PC-3 (cell line): Measurements from ENCODE around the gene MINK1. TPM values are rescaled to one million over a fixed set of nuclear protein-coding genes. Genes with fewer than 3 reads are reported as not detected.

Experiments used
- ATAC-seq: fragments of 200-7000 bp; cut with Tn5 transposase; 2 replicates; pipeline ENCODE4 v1.9.1; 2020; ENCODE audit warnings: mild to moderate bottlenecking, moderate library complexity
- BruUV-seq: library from RNA; stranded (reverse); fragments of 400-500 nt; replicated peaks from 2 replicates; lab custom pipeline; 2021; lab: Mats Ljungman, UMichigan
- CTCF ChIA-PET: fragments of 300-600 bp; sonication (Branson Sonifier 250); formaldehyde crosslinking; loops from one replicate; lab custom pipeline; 2022; ENCODE audit warnings: antibody characterized with exemption; lab: Charles Lee
- POLR2A ChIA-PET: fragments of 300-600 bp; sonication (Branson Sonifier 250); formaldehyde crosslinking; loops from one replicate; lab custom pipeline; 2022; ENCODE audit warnings: antibody characterized with exemption; ENCODE audit not compliant: unreplicated experiment; lab: Charles Lee
- DNase-seq: peaks from one replicate; pipeline ENCODE4 v3.0.0-alpha.2; 2015
- H2AFZ ChIP-seq: fragments of 300-600 bp; sonication (generic); 2 replicates; pipeline ENCODE4 v1.6.0; 2016; ENCODE audit warnings: antibody characterized with exemption, low read length
- H3F3A ChIP-seq: fragments of 300-600 bp; sonication (generic); one replicate; pipeline ENCODE4 v1.6.0; 2017; ENCODE audit warnings: antibody characterized with exemption, low read length, control low read depth, mild to moderate bottlenecking; ENCODE audit not compliant: unreplicated experiment
- H3K27ac ChIP-seq: fragments of 300-600 bp; sonication (generic); 2 replicates; pipeline ENCODE4 v1.5.1; 2016; ENCODE audit warnings: mild to moderate bottlenecking, low read length
- H3K27me3 ChIP-seq: fragments of 300-600 bp; sonication (generic); 2 replicates; pipeline ENCODE4 v1.6.1; 2016; ENCODE audit warnings: low read length, mixed read lengths
- H3K36me3 ChIP-seq: fragments of 300-600 bp; sonication (generic); 2 replicates; pipeline ENCODE4 v1.6.1; 2016; ENCODE audit warnings: low read depth, mixed run types, low read length, mixed read lengths
- H3K4me1 ChIP-seq: fragments of 300-600 bp; sonication (generic); 2 replicates; pipeline ENCODE4 v1.5.1; 2016; ENCODE audit warnings: low read length; ENCODE audit not compliant: insufficient read depth
- H3K4me2 ChIP-seq: fragments of 300-600 bp; sonication (generic); 2 replicates; pipeline ENCODE4 v1.6.0; 2016; ENCODE audit warnings: low read length
- H3K4me3 ChIP-seq: fragments of 300-600 bp; sonication (generic); 2 replicates; pipeline ENCODE4 v1.5.1; 2016; ENCODE audit warnings: mild to moderate bottlenecking, low read length, mixed read lengths
- H3K79me2 ChIP-seq: fragments of 300-600 bp; sonication (generic); 2 replicates; pipeline ENCODE4 v1.6.1; 2017; ENCODE audit warnings: low read length, mixed read lengths
- H3K9ac ChIP-seq: fragments of 300-600 bp; sonication (generic); 2 replicates; pipeline ENCODE4 v1.6.0; 2016; ENCODE audit warnings: mild to moderate bottlenecking, low read length
- H3K9me2 ChIP-seq: fragments of 300-600 bp; sonication (generic); replicated peaks from 2 replicates; pipeline ENCODE4 v1.6.1; 2016; ENCODE audit warnings: mixed run types, low read length, mixed read lengths
- H3K9me3 ChIP-seq: fragments of 300-600 bp; sonication (generic); 2 replicates; pipeline ENCODE4 v1.6.1; 2016; ENCODE audit warnings: low read length, mixed read lengths
- H4K20me1 ChIP-seq: fragments of 300-600 bp; sonication (generic); 2 replicates; pipeline ENCODE4 v1.6.1; 2016; ENCODE audit warnings: low read length, mixed read lengths
- EZH2 ChIP-seq: fragments of 300-600 bp; sonication (generic); IDR thresholded peaks from one replicate; pipeline ENCODE4 v1.6.1; 2017; ENCODE audit warnings: antibody characterized with exemption, mild to moderate bottlenecking, low read length; ENCODE audit not compliant: unreplicated experiment
- EZH2phosphoT487 ChIP-seq: fragments of 300-600 bp; sonication (generic); IDR thresholded peaks from 2 replicates; pipeline ENCODE4 v1.6.1; 2018; ENCODE audit warnings: mild to moderate bottlenecking, antibody characterized with exemption, low read length, borderline replicate concordance
- intact Hi-C: fragments of 100-400 bp; cut with micrococcal nuclease; formaldehyde crosslinking; loops from 2 replicates; pipeline ENCODE4 v1.9.0; 2023
- total RNA-seq: library from RNA; depleted of rRNA; stranded (reverse); fragments of >200 nt; gene quantifications from 2 replicates; pipeline ENCODE4 v1.2.3, GENCODE V29; 2014
- TF ChIP-seq, protein P1 (sequence below): fragments of 300-600 bp; sonication (generic); conservative IDR thresholded peaks from 2 replicates; pipeline ENCODE4 v1.5.1; 2017; ENCODE audit warnings: antibody characterized with exemption, low read depth, mild to moderate bottlenecking, low read length

MINK1 gene
- total RNA-seq, 1 experiment from 2014 or later: 44.5 TPM

GRCh38 chr17:4840893-4841242 lies 7.7 kb downstream of the MINK1 start:
- CTCF ChIA-PET: interaction anchor here (0.7 kb wide), 1 partner anchor 10 kb away, joined by 7 read pairs; no protein-coding TSS in a partner anchor
- BruUV-seq: no TSS peak
- H3K4me1 ChIP-seq: peaks cover 29% of the 10 kb centered on the region
- intact Hi-C loops: no loop called here
- no peak overlapping the region for H2AFZ ChIP-seq
- TF ChIP-seq EZH2 (no peak), EZH2phosphoT487 (no peak)
- TF ChIP-seq, protein P1, sequence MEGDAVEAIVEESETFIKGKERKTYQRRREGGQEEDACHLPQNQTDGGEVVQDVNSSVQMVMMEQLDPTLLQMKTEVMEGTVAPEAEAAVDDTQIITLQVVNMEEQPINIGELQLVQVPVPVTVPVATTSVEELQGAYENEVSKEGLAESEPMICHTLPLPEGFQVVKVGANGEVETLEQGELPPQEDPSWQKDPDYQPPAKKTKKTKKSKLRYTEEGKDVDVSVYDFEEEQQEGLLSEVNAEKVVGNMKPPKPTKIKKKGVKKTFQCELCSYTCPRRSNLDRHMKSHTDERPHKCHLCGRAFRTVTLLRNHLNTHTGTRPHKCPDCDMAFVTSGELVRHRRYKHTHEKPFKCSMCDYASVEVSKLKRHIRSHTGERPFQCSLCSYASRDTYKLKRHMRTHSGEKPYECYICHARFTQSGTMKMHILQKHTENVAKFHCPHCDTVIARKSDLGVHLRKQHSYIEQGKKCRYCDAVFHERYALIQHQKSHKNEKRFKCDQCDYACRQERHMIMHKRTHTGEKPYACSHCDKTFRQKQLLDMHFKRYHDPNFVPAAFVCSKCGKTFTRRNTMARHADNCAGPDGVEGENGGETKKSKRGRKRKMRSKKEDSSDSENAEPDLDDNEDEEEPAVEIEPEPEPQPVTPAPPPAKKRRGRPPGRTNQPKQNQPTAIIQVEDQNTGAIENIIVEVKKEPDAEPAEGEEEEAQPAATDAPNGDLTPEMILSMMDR: no peak
- peak; percentile 19 for ATAC-seq
- H3K9me2 ChIP-seq: no peaks in the 10 kb centered on the region
- peak overlapping the region; percentile 67 for H3K4me2 ChIP-seq
- peaks cover 6% of the 10 kb centered on the region for H3K36me3 ChIP-seq
- H3K79me2 ChIP-seq: peaks cover 97% of the 10 kb centered on the region
- peak overlapping the region; percentile 32 for H3K9ac ChIP-seq
- H4K20me1 ChIP-seq: no peaks in the 10 kb centered on the region
- H3K9me3 ChIP-seq: no peaks in the 10 kb centered on the region
- peak overlapping the region; percentile 80 for H3K27ac ChIP-seq
- H3F3A ChIP-seq: no peaks in the 10 kb centered on the region
- H3K27me3 ChIP-seq: no peaks in the 10 kb centered on the region
- DNase-seq: peak; percentile 34
- POLR2A ChIA-PET: interaction anchor here (0.7 to 1.0 kb wide), 2 partner anchors 8 to 35 kb away, joined by 4 read pairs; no protein-coding TSS in a partner anchor
- no peak overlapping the region; the same call in 1 of the 2 replicates for H3K4me3 ChIP-seq

DNA sequence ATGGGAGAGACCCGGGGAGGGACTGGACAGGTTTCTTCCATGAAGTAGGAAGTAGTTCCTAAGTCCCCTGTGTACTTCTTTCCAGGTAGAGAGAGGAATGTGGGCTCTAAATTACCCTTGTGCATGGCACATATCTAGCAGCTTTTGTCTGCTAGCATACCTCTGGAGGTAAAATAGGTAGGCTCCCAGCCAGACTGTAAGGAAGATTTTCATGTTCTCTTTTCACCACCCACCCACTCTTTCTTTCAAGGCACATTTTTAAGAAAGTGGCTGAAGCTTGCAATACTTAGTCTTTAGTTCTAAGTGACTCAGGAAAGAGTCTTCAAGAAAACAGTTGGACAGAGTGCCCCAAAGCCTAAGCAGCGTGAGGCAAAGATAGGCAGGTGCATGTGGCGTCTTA lies 9.2 kb downstream of the MINK1 start:
- Histone ChIP-seq H2AFZ (no peak overlapping the region), H3K9me3 (no peaks in the 10 kb centered on the region), H3K27me3 (no peaks in the 10 kb centered on the region), H3F3A (no peaks in the 10 kb centered on the region), H4K20me1 (no peaks in the 10 kb centered on the region), H3K9ac (no peak overlapping the region), H3K79me2 (peaks cover 97% of the 10 kb centered on the region), H3K4me1 (peaks cover 33% of the 10 kb centered on the region), H3K4me3 (no peak overlapping the region), H3K36me3 (peaks cover 5% of the 10 kb centered on the region), H3K27ac (no peak overlapping the region), H3K4me2 (no peak overlapping the region), H3K9me2 (no peaks in the 10 kb centered on the region)
- no TSS peak for BruUV-seq
- intact Hi-C loops: no loop called here
- TF ChIP-seq, protein P1: no peak
- TF ChIP-seq EZH2phosphoT487 (no peak), EZH2 (no peak)
- ATAC-seq (no peak), DNase-seq (no peak)
- ChIA-PET CTCF (no interaction called here), POLR2A (no interaction called here)

DNA sequence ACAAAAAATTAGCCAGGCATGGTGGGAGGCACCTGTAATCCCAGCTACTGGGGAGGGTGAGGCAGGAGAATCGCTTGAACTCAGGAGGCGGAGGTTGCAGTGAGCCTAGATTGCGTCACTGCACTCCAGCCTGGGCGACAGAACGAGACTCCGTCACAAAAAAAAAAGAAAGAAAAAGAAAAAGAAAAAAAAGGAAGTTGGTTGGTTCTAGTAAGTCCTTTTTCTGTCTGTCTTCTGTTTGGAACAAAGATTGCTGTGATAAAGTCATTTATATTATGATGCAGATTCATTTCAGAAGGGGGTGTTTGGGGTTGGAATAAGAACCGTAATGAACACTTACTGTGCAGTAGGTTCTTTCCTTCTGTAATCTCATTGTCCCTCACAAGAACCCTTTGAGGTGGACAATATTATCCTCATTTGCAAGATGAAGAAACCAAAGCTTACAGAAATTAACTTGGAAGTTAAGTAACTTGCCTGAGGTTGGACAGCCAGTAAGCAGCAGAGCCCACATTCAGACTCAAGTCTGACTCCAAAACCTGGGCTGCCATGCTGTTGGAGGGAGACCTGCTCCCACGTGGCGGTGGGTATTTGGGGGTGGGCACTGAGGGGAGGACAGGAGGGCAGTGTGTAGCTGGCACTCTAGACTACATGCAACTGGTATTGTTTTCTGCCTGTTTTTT lies 10.3 kb downstream of the MINK1 start:
- no peak for TF ChIP-seq EZH2
- TF ChIP-seq, protein P1: no peak
- Histone ChIP-seq H3K4me3 (no peak overlapping the region), H3K9ac (no peak overlapping the region), H4K20me1 (no peaks in the 10 kb centered on the region), H3K4me2 (no peak overlapping the region), H3K4me1 (peaks cover 44% of the 10 kb centered on the region), H2AFZ (no peak overlapping the region), H3F3A (no peaks in the 10 kb centered on the region), H3K36me3 (no peaks in the 10 kb centered on the region), H3K9me3 (no peaks in the 10 kb centered on the region), H3K9me2 (no peaks in the 10 kb centered on the region), H3K79me2 (peaks cover 94% of the 10 kb centered on the region), H3K27ac (no peak overlapping the region), H3K27me3 (no peaks in the 10 kb centered on the region)
- no TSS peak for BruUV-seq
- POLR2A ChIA-PET: no interaction called here
- DNase-seq: no peak
- ATAC-seq: no peak
- intact Hi-C loops: no loop called here
- CTCF ChIA-PET: no interaction called here
